Activated CD4-positive, alpha-beta memory T cell treated with anti-CD3 and anti-CD28 coated beads for 36 hours (primary cell): ENCODE results near the gene VDR. TPM values are rescaled to one million over a fixed set of nuclear protein-coding genes. Genes with fewer than 3 reads are reported as not detected.
A peak's percentile ranks its signal among the peaks of the same experiment; 100 is the strongest.

Experiments used
- CTCF ChIA-PET: fragments of 350-600 bp; sonication (Branson Sonifier 250); formaldehyde crosslinking; loops from one replicate; lab custom pipeline; 2021; ENCODE audit warnings: antibody characterized with exemption, inconsistent platforms; lab: Charles Lee
- POLR2A ChIA-PET: fragments of 350-600 bp; sonication (Branson Sonifier 250); formaldehyde crosslinking; loops from one replicate; lab custom pipeline; 2021; ENCODE audit warnings: antibody characterized with exemption; lab: Charles Lee
- DNase-seq: peaks from one replicate; pipeline ENCODE4 v3.0.0-alpha.2; 2020
- H3K27ac Mint-ChIP-seq: one replicate; pipeline ENCODE4 v1.8.0; 2021; ENCODE audit warnings: mixed read lengths
- H3K27me3 Mint-ChIP-seq: one replicate; pipeline ENCODE4 v1.8.0; 2021; ENCODE audit warnings: mixed read lengths
- H3K36me3 Mint-ChIP-seq: one replicate; pipeline ENCODE4 v1.8.0; 2021; ENCODE audit warnings: mixed read lengths
- H3K4me1 Mint-ChIP-seq: one replicate; pipeline ENCODE4 v1.8.0; 2021; ENCODE audit warnings: low read depth, mixed read lengths
- H3K4me3 Mint-ChIP-seq: one replicate; pipeline ENCODE4 v1.8.0; 2021; ENCODE audit warnings: mild to moderate bottlenecking, mixed read lengths
- H3K9me3 Mint-ChIP-seq: one replicate; pipeline ENCODE4 v1.8.0; 2021; ENCODE audit warnings: mixed read lengths
- intact Hi-C: fragments of 100-400 bp; cut with micrococcal nuclease; formaldehyde crosslinking; loops from one replicate; pipeline ENCODE4 v1.15.1; 2023
- total RNA-seq, 2 experiments: library from RNA; stranded (reverse); gene quantifications; one replicate each; pipeline ENCODE4 v1.2.3, GENCODE V29; 2021

The VDR gene
- total RNA-seq, 2 experiments from 2014 or later, result 156 TPM

DNA sequence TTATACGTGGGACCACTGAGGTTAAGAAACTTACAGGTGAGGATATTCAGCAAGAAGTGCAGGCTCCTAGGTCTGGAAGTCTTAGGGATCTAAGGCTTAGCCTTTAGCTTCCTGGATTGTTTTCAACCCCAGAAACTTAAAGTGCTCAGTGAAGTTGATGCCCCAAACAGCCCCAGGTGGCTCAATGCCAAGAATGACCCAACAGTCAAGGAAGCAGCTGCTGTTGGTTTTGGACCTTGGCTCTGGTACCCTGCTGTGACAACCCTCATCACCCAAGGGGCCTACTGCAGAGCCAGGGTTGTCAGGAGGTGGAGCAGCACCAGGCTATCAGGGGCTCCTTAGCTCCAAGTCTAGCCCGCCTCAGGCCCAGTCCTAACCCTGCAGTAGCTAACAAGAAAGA is 36.8 kb downstream of the VDR start:
- intact Hi-C loops, result loop anchor here (1.0 kb wide), 1 partner anchor 8 kb away; no protein-coding TSS in a partner anchor
- H3K4me1 Mint-ChIP-seq, result peaks cover 85% of the 10 kb centered on the region
- no peak overlapping the region for H3K4me3 Mint-ChIP-seq
- POLR2A ChIA-PET, result interaction anchor here (0.5 to 5.7 kb wide), 8 partner anchors 12 to 238 kb away, joined by 3 to 76 read pairs (median 11); partner anchors contain the start of genes SENP1 and VDR
- no peaks in the 10 kb centered on the region for H3K27me3 Mint-ChIP-seq
- CTCF ChIA-PET, result interaction anchor here (0.7 to 3.0 kb wide), 9 partner anchors 11 to 126 kb away, joined by 3 to 14 read pairs (median 4); no protein-coding TSS in a partner anchor
- peaks cover 79% of the 10 kb centered on the region for H3K36me3 Mint-ChIP-seq
- no peaks in the 10 kb centered on the region for H3K9me3 Mint-ChIP-seq
- H3K27ac Mint-ChIP-seq, result peak overlapping the region; percentile 95
- no peak for DNase-seq

DNA sequence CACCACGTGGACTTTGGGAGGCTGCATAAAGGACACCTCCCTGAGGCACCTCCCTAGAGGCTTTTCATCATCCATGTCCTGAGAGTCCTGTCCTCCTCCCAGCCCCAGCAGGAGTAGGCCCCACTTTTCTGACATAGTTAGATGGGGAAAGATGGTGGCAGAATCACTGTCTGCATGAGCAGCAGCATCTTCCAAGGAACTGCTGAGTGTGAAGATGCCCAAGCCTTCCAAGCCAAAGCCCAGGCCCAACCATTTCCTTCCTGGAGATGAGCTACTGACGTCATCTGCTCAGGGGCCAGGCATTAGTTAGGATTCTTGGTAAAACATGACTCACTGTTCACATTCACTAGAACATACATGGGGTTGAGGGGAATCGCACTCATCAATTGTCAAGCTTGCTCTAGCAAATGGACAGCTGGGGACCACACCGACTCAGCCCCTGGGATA is 37.3 kb downstream of the VDR start:
- Mint-ChIP-seq H3K27ac (peak overlapping the region; percentile 95), H3K36me3 (peaks cover 79% of the 10 kb centered on the region), H3K9me3 (no peaks in the 10 kb centered on the region), H3K4me3 (no peak overlapping the region), H3K4me1 (peaks cover 84% of the 10 kb centered on the region), H3K27me3 (no peaks in the 10 kb centered on the region)
- peak; percentile 86 for DNase-seq
- intact Hi-C loops, result loop anchor here (1.0 kb wide), 1 partner anchor 18 kb away; no protein-coding TSS in a partner anchor
- POLR2A ChIA-PET, result interaction anchor here (0.7 to 5.7 kb wide), 7 partner anchors 12 to 47 kb away, joined by 3 to 76 read pairs (median 13); partner anchors contain the start of gene VDR
- CTCF ChIA-PET, result interaction anchor here (0.7 to 3.0 kb wide), 12 partner anchors 10 to 152 kb away, joined by 3 to 14 read pairs (median 4); partner anchors contain the start of gene TMEM106C

DNA sequence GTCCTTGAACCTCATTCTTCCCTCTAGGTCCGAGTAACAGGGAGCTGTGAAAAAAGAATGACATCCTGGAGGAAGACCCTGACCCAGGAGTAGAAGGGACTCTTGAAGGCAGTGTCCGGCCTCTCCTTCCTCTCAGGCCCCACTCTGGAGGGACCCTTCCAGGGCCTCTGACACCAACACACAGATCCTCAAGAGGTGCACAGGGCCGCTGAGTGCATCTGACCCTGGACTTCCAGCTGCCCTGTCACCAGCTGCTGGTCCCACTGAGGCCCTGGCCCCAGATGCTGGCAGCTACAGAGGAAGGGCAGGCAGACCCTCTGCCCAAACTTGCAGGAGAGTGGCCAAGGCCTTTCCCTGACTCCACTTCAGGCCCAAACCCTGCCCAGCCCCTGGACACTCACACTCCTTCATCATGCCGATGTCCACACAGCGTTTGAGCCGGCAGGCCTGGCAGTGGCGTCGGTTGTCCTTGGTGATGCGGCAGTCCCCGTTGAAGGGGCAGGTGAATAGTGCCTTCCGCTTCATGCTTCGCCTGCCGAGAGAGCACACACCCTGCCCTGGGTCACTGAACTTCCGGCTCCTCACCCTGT is 40.1 kb downstream of the VDR start:
- peaks cover 84% of the 10 kb centered on the region for H3K4me1 Mint-ChIP-seq
- peaks cover 73% of the 10 kb centered on the region for H3K36me3 Mint-ChIP-seq
- no peak for DNase-seq
- CTCF ChIA-PET, result interaction anchor here (2.0 kb wide), 1 partner anchor 26 kb away, joined by 7 read pairs; no protein-coding TSS in a partner anchor
- POLR2A ChIA-PET, result no interaction called here
- peak overlapping the region; percentile 49 for H3K27ac Mint-ChIP-seq
- intact Hi-C loops, result no loop called here
- H3K9me3 Mint-ChIP-seq, result no peaks in the 10 kb centered on the region
- no peak overlapping the region for H3K4me3 Mint-ChIP-seq
- no peaks in the 10 kb centered on the region for H3K27me3 Mint-ChIP-seq

DNA sequence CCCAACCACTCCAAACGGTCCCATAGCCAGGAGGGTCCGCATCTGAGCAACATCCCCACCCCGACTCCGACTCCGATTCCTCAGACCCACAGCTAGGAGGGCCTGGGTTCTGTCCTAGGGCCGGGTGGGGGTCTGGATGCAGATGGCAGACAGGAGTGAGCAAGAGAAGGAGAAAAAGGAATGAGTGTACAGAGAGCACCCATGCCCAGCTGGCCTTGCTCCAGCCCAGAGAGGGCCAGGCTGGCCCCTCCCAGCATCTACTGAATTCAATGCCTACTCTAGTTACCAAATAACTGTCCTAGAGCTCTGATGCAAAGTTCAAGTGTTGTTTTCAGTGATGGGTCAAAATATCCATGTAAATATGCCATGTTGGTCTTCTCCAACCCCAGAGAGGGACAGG is 40.8 kb downstream of the VDR start:
- peaks cover 74% of the 10 kb centered on the region for H3K36me3 Mint-ChIP-seq
- H3K9me3 Mint-ChIP-seq, result no peaks in the 10 kb centered on the region
- peak overlapping the region; percentile 53 for H3K27ac Mint-ChIP-seq
- intact Hi-C loops, result no loop called here
- ChIA-PET CTCF (interaction anchor here (2.0 kb wide), 1 partner anchor 26 kb away, joined by 7 read pairs; no protein-coding TSS in a partner anchor), POLR2A (no interaction called here)
- peaks cover 86% of the 10 kb centered on the region for H3K4me1 Mint-ChIP-seq
- H3K27me3 Mint-ChIP-seq, result no peaks in the 10 kb centered on the region
- H3K4me3 Mint-ChIP-seq, result no peak overlapping the region
- DNase-seq, result no peak

DNA sequence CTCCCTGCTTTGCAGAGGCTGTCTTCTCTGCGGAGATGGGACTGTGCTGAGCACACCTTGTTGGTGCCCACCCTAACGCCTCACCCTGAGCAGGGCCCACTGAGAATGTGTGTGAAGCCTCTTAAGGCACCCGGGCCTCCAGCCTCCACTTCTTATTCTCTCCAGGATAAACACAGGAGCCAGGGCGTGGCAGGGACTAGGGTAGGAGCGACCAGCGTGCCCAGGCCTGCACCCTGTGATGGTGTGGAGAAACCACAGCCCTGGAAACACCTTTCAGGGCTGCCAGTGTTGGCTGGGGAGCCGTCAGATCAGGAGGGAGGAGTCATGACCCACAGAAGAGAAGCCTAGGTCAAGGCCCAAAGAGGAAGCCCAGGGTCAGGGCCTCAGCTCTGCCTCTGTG is 41.3 kb downstream of the VDR start:
- POLR2A ChIA-PET, result interaction anchor here (1.3 to 4.2 kb wide), 2 partner anchors 22 to 42 kb away, joined by 3 to 42 read pairs; partner anchors contain the start of gene VDR
- no peaks in the 10 kb centered on the region for H3K9me3 Mint-ChIP-seq
- intact Hi-C loops, result no loop called here
- no peaks in the 10 kb centered on the region for H3K27me3 Mint-ChIP-seq
- peaks cover 74% of the 10 kb centered on the region for H3K36me3 Mint-ChIP-seq
- peaks cover 86% of the 10 kb centered on the region for H3K4me1 Mint-ChIP-seq
- CTCF ChIA-PET, result interaction anchor here (2.0 to 3.7 kb wide), 2 partner anchors 21 to 25 kb away, joined by 7 to 30 read pairs; no protein-coding TSS in a partner anchor
- DNase-seq, result no peak
- H3K27ac Mint-ChIP-seq, result peak overlapping the region; percentile 54
- no peak overlapping the region for H3K4me3 Mint-ChIP-seq

DNA sequence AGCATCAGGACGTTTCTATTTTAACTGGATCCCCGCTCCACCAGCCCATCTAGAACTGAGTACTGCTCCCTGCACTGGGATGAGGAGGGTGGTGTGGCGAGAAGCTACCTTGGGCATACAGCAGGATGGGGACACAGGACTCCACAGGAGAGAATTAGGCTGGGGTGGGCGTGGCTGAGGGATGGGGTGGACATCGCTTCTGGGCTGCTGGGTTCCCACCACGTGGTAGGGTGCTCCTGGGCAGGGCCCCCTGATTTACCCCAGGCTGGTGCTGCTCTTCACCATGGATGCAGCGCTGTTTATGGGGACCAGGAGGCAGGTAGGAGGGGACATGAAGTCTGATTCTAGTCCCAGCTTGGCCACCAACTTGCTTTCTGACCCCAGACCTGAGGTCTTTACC is 41.9 kb downstream of the VDR start:
- Mint-ChIP-seq H3K27ac (peak overlapping the region; percentile 54), H3K27me3 (no peaks in the 10 kb centered on the region), H3K9me3 (no peaks in the 10 kb centered on the region), H3K36me3 (peaks cover 76% of the 10 kb centered on the region), H3K4me1 (peaks cover 82% of the 10 kb centered on the region), H3K4me3 (no peak overlapping the region)
- ChIA-PET POLR2A (interaction anchor here (1.3 to 4.2 kb wide), 3 partner anchors 20 to 42 kb away, joined by 3 to 42 read pairs (median 29); partner anchors contain the start of gene VDR), CTCF (interaction anchor here (0.9 to 3.7 kb wide), 5 partner anchors 12 to 87 kb away, joined by 3 to 30 read pairs (median 3); partner anchors contain the start of gene VDR)
- intact Hi-C loops, result no loop called here
- DNase-seq, result no peak

DNA sequence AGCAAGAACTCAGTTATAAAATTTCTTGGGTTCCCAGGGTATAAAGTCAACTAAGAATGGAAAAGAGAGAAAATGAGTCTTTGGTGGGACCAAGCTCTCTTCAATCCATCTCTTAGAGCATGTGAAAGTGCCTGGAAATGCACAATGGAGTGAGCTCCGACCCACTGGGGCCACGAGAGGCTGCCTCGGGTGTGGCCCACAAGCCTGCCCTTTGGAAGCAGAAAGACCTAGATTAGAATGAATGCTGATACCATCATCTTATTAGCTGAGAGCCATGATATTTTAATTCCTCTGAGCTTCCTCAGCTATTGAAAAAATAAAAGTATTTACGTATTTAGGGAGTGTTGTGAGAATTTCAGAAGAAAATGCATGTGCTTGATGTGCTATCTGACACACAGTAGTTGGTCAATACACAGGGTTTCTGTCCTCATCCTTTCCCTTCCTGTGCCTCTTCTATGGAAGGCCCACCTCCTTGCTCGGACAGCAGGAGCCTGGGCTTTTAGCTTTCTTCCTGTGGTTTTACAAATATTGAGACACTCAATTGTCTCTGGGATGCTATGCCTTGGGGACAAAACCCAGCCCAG is 42.5 kb downstream of the VDR start:
- Mint-ChIP-seq H3K27ac (peak overlapping the region; percentile 96), H3K9me3 (no peaks in the 10 kb centered on the region), H3K4me3 (no peak overlapping the region), H3K27me3 (no peaks in the 10 kb centered on the region), H3K4me1 (peaks cover 76% of the 10 kb centered on the region), H3K36me3 (peaks cover 76% of the 10 kb centered on the region)
- ChIA-PET CTCF (interaction anchor here (0.6 to 3.7 kb wide), 8 partner anchors 8 to 226 kb away, joined by 3 to 30 read pairs (median 4); partner anchors contain the start of gene VDR), POLR2A (interaction anchor here (1.3 to 4.2 kb wide), 5 partner anchors 18 to 50 kb away, joined by 3 to 42 read pairs (median 10); partner anchors contain the start of gene VDR)
- no peak for DNase-seq
- intact Hi-C loops, result no loop called here

DNA sequence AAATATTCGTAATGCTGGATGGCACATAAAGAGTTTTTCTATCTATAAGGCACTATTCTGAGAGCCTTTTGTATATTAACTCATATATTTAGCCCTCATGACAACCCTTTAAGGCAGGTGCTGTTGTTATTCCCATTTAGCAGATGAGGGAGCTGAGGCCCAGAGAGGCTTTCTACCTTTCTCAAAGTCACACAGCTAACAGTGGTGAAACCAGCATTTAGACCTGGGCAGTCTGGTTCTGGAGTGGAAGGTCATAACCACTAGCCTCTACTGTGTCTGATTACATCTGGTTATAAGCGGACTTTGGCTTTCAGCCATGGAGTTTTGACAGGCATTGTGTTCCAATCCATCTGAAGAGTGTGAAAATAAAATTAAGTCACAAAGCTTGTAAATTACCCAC is 43.9 kb downstream of the VDR start:
- ChIA-PET CTCF (interaction anchor here (0.6 to 3.7 kb wide), 11 partner anchors 9 to 685 kb away, joined by 3 to 30 read pairs (median 4); partner anchors contain the start of genes TMEM106C and VDR), POLR2A (interaction anchor here (0.8 to 4.2 kb wide), 13 partner anchors 8 to 53 kb away, joined by 3 to 42 read pairs (median 4); partner anchors contain the start of gene VDR)
- H3K27me3 Mint-ChIP-seq, result no peaks in the 10 kb centered on the region
- H3K4me1 Mint-ChIP-seq, result peaks cover 64% of the 10 kb centered on the region
- intact Hi-C loops, result loop anchor here (1.0 to 2.0 kb wide), 5 partner anchors 7 to 102 kb away; partner anchors contain the start of genes TMEM106C and VDR
- H3K36me3 Mint-ChIP-seq, result peaks cover 81% of the 10 kb centered on the region
- no peak for DNase-seq
- H3K27ac Mint-ChIP-seq, result peak overlapping the region; percentile 96
- H3K9me3 Mint-ChIP-seq, result no peaks in the 10 kb centered on the region
- peak overlapping the region; percentile 46 for H3K4me3 Mint-ChIP-seq

DNA sequence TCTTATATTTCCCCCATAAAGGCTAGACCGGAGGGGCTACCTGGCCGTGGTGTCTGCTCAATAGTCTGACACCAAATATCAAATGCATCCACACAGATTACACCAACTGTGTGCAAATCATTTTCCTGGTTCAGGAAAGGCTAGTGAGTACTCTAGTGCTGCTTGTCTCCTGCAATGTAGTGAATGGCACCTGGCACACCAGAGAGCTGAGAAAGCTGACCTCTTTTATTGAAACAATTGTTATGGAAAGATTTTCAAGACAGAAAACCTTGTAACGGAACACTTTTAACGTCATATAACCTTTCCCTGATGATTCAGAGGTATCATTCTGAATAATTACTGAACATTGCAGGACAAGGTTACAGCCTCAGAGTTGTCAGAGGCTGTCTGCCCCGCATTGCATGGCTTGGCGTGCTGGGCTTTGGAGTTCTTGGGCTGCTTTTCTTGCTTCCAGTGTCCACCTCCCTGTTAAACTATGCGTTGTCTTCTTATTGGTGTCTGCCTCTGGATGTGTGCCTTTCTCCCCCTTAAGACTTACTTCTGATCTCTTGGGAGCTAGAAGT is 44.4 kb downstream of the VDR start:
- ChIA-PET POLR2A (interaction anchor here (0.8 to 4.2 kb wide), 15 partner anchors 9 to 93 kb away, joined by 3 to 42 read pairs (median 4); partner anchors contain the start of gene VDR), CTCF (interaction anchor here (1.0 to 3.7 kb wide), 8 partner anchors 10 to 103 kb away, joined by 4 to 30 read pairs (median 6); partner anchors contain the start of genes TMEM106C and VDR)
- DNase-seq, result peak; percentile 72
- intact Hi-C loops, result loop anchor here (1.0 to 2.0 kb wide), 5 partner anchors 8 to 102 kb away; partner anchors contain the start of genes TMEM106C and VDR
- Mint-ChIP-seq H3K36me3 (peaks cover 84% of the 10 kb centered on the region), H3K4me3 (peak overlapping the region; percentile 46), H3K9me3 (no peaks in the 10 kb centered on the region), H3K27ac (peak overlapping the region; percentile 96), H3K4me1 (peaks cover 64% of the 10 kb centered on the region), H3K27me3 (no peaks in the 10 kb centered on the region)

DNA sequence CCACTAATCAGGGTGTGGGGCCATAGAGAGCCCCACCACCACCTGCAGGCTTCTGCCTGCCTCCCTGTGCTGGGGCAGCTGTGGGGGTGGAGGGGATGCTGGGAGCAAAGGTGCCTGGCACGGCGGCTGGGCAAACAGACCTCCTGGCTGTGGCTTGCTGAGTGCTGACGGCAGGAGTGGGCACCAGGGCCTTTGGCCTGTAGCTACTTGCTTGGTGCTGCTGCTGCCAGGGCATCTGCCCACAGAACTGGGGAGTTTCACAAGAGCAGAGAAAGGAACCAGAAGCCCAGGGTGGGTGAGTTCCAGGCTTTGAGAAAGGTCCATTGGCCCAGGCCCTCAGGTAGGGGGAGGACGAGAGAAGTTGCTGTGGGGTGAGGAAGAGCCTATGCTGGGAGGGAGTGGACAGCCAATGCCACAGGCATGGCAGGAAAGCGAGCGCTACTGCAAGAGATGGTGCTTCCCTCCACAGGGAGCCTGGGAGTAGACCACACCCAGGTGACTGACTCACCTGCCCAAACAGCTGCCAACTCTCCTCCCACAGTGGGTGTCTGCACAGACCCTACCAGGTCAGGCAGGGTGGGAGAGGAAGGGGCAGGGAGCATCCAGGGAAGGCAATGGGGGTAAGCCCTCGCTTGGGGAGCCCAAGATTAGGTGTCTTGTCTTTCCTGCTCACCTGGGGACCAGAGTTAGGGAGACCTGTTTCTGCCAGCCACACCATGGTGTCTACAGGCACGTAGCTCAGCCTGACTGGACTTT is 46.1 kb downstream of the VDR start:
- H3K27ac Mint-ChIP-seq, result peak overlapping the region; percentile 96
- H3K4me3 Mint-ChIP-seq, result no peak overlapping the region
- ChIA-PET CTCF (interaction anchor here (0.7 to 2.3 kb wide), 2 partner anchors 20 to 116 kb away, joined by 3 to 9 read pairs; no protein-coding TSS in a partner anchor), POLR2A (interaction anchor here (0.9 kb wide), 1 partner anchor 51 kb away, joined by 3 read pairs; no protein-coding TSS in a partner anchor)
- H3K9me3 Mint-ChIP-seq, result no peaks in the 10 kb centered on the region
- intact Hi-C loops, result no loop called here
- peaks cover 76% of the 10 kb centered on the region for H3K36me3 Mint-ChIP-seq
- H3K4me1 Mint-ChIP-seq, result peaks cover 51% of the 10 kb centered on the region
- DNase-seq, result no peak
- H3K27me3 Mint-ChIP-seq, result no peaks in the 10 kb centered on the region
